Esophagus squamous epithelium (tissue), 5 donors: ENCODE data around the gene PMM1. TPM values are rescaled to one million over a fixed set of nuclear protein-coding genes. Genes with fewer than 3 reads are reported as not detected.
A peak's percentile ranks its signal among the peaks of the same experiment; 100 is the strongest.

Experiments used
- DNase-seq: peaks from one replicate; lab custom pipeline; 2025; lab: John Stamatoyannopoulos, UW
- H3K27ac ChIP-seq, 4 donors: fragments of 200-600 bp; sonication (generic); one replicate each; pipeline ENCODE4 v1.5.1; 2016 to 2019; ENCODE audit warnings: mild to moderate bottlenecking in 1 of 4
- H3K27me3 ChIP-seq, 4 donors: fragments of 200-600 bp; sonication (generic); 1 replicate in 3 of 4; 2 replicates in 1 of 4; pipeline versions ENCODE4 v1.5.1 to v1.6.0; 2017 to 2021; ENCODE audit warnings: antibody characterized with exemption in 1 of 4
- H3K36me3 ChIP-seq, 3 donors: fragments of 200-600 bp; sonication (generic); one replicate each; pipeline ENCODE4 v1.5.1; 2016 to 2019
- H3K4me1 ChIP-seq, 3 donors: fragments of 200-600 bp; sonication (generic); one replicate each; pipeline ENCODE4 v1.5.1; 2017 to 2019
- H3K4me3 ChIP-seq, 4 donors: fragments of 200-600 bp; sonication (generic); 1 replicate in 3 of 4; 2 replicates in 1 of 4; pipeline ENCODE4 v1.5.1; 2016 to 2019; ENCODE audit warnings: mild to moderate bottlenecking in 2 of 4, moderate library complexity in 1 of 4
- H3K9me3 ChIP-seq, 3 donors: fragments of 200-600 bp; sonication (generic); one replicate each; pipeline ENCODE4 v1.5.1; 2016 to 2019
- CTCF ChIP-seq, 6 experiments: fragments of 450-650 bp in 4 of 6; fragments of 200-600 bp in 2 of 6; sonication (generic) in 2 of 6; IDR thresholded peaks; one replicate each; pipeline ENCODE4 v1.5.1; 2016 to 2019; ENCODE audit warnings: antibody characterized with exemption in 6 of 6, mild to moderate bottlenecking in 4 of 6, moderate library complexity in 4 of 6
- POLR2A ChIP-seq, 4 donors: fragments of 450-650 bp; IDR thresholded peaks; one replicate each; pipeline ENCODE4 v1.6.1; 2017; ENCODE audit warnings: antibody characterized with exemption in 4 of 4, mild to moderate bottlenecking in 4 of 4, moderate library complexity in 3 of 4
- WGBS, 2 donors: methylation state at CpG; one replicate each; pipeline ENCODE4 v1.1.5; 2018; 5-methylcytosine and 5-hydroxymethylcytosine counted together
- intact Hi-C: fragments of 100-400 bp; cut with DNase I; formaldehyde crosslinking; loops from one replicate; pipeline ENCODE4 v1.15.0; 2022
- total RNA-seq, 4 donors: library from RNA; depleted of rRNA; stranded (reverse); fragments of >200 nt; gene quantifications; one replicate each; pipeline ENCODE4 v1.1.0, GENCODE V29; 2016
- donor health status: DM: yes; HTN: yes; CAD: no.

PMM1 gene
- total RNA-seq, 4 donors from 2014 or later: 17.9 to 65.2 (median 49.5) TPM

DNA sequence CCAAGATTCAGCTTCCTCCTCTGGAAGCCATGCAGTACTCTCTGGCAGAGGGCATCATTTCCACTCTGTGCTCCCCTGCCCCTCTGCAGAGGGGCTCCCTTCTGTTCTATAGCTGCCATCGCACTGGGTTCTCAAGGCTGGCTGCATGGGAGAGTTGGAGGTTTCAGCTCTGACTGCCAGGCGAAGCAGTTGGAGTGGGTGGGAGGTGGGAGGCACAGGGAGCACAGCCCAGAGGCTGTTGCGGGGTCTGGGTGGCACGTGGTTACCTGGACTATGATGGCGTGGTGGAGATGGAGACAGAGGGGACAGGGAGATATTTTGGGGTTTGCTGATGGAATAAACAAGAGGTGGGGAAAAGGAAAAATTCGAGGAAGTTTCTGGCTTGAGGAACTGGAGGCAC is 4.8 kb downstream of the PMM1 start:
- H3K27ac ChIP-seq: peak overlapping the region in 1 of 4 donors; percentile 18
- peaks cover 5 to 66% (median 16%) of the 10 kb centered on the region in 3 donors for H3K36me3 ChIP-seq
- TF ChIP-seq POLR2A (IDR thresholded peaks at IDR 0.05) (no peak), CTCF (IDR thresholded peaks at IDR 0.05) (no peak)
- H3K4me3 ChIP-seq: no peak overlapping the region
- peaks cover 9 to 21% (median 16%) of the 10 kb centered on the region in 3 donors for H3K4me1 ChIP-seq
- WGBS, 2 donors: 83 to 96% methylated on average over 4 to 5 of the region's 6 CpGs
- no peak for DNase-seq
- H3K9me3 ChIP-seq: no peaks in the 10 kb centered on the region
- no peaks in the 10 kb centered on the region for H3K27me3 ChIP-seq
- intact Hi-C loops: no loop called here

DNA sequence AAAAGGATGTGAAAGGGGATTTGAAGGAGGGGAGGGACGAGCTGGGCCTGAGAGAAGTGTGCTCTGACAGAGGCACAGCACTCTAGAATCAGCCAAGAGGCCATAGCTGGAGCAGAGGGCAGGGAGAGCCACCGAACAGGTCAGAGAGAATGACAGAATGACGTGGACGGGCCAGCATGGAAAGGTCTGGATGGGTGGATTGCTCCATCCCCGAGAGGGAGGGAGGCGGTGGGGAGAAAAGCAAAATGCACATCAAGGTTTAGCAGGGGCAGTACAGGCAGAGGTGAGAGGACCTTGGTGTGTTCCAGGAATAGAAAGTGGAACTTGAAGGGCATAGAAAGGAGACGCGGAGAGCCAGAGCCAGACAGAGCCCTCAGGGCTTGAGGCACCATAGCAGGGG is 6.9 kb downstream of the PMM1 start:
- 78 to 88% methylated on average over 8 of the region's 8 CpGs for WGBS, 2 donors
- H3K36me3 ChIP-seq: peaks cover 19 to 88% (median 20%) of the 10 kb centered on the region in 3 donors
- no peak for TF ChIP-seq POLR2A (IDR thresholded peaks at IDR 0.05)
- TF ChIP-seq CTCF (IDR thresholded peaks at IDR 0.05): no peak

GRCh38 chr22:41579997-41580355 is 9.7 kb downstream of the PMM1 start:
- Histone ChIP-seq H3K9me3 (no peaks in the 10 kb centered on the region), H3K36me3 (peaks cover 19 to 100% (median 31%) of the 10 kb centered on the region in 3 donors), H3K27me3 (no peaks in the 10 kb centered on the region), H3K27ac (no peak overlapping the region), H3K4me3 (no peak overlapping the region), H3K4me1 (peaks cover 0 to 8% (median 6%) of the 10 kb centered on the region in 3 donors)
- TF ChIP-seq CTCF (IDR thresholded peaks at IDR 0.05) (no peak), POLR2A (IDR thresholded peaks at IDR 0.05) (no peak)
- intact Hi-C loops: no loop called here
- no peak for DNase-seq
- 83 to 93% methylated on average over 2 of the region's 6 CpGs for WGBS, 2 donors

More for the DNA sequence above, 6.9 kb downstream of the PMM1 start:
- Histone ChIP-seq H3K27ac (no peak overlapping the region), H3K9me3 (no peaks in the 10 kb centered on the region), H3K27me3 (no peaks in the 10 kb centered on the region), H3K4me1 (peaks cover under 1 to 4% (median 4%) of the 10 kb centered on the region in 3 donors), H3K4me3 (no peak overlapping the region)
- intact Hi-C loops: no loop called here
- DNase-seq: no peak

DNA sequence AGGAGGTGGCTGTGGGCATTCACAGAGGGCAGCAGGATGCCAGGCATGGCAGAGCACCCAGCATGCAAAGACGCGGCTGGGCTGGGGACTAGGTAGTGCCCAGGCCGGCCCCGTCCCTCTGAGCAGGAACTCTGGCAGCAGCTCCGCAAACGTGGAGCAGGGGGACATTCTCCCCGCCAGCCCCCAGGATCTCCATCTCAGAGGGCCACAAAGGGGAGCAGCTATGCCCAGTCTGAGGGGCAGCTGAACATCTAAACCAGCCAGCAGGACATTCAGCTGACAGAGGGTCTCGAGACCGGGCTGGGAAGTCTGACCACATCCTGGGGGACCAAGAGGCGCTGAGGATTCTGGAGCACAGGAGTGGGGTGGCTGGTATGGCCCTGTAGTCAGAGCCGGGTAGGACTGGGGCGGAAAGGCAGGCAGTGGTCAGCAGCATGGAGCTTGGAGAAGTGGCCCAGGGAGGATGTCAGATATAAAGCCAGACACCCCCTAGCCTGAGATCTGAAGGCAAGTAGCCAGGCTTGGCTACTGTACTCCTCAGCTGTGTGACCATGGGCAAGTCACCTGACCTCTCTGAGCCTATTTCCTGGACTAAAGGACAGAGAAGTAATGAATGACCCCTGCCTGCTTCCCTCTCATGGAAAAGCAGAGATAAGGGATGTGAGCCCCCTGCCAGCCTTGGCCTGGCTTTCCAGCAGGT is 10.2 kb downstream of the PMM1 start:
- intact Hi-C loops: no loop called here
- no peak for DNase-seq
- H3K36me3 ChIP-seq: peaks cover 19 to 100% (median 31%) of the 10 kb centered on the region in 3 donors
- no peaks in the 10 kb centered on the region for H3K9me3 ChIP-seq
- WGBS, 2 donors: 90 to 100% methylated on average over 2 to 3 of the region's 12 CpGs
- no peak overlapping the region for H3K4me3 ChIP-seq
- H3K27me3 ChIP-seq: no peaks in the 10 kb centered on the region
- H3K4me1 ChIP-seq: peaks cover 3 to 11% (median 7%) of the 10 kb centered on the region in 3 donors
- H3K27ac ChIP-seq: no peak overlapping the region
- TF ChIP-seq CTCF (IDR thresholded peaks at IDR 0.05) (no peak), POLR2A (IDR thresholded peaks at IDR 0.05) (no peak)

DNA sequence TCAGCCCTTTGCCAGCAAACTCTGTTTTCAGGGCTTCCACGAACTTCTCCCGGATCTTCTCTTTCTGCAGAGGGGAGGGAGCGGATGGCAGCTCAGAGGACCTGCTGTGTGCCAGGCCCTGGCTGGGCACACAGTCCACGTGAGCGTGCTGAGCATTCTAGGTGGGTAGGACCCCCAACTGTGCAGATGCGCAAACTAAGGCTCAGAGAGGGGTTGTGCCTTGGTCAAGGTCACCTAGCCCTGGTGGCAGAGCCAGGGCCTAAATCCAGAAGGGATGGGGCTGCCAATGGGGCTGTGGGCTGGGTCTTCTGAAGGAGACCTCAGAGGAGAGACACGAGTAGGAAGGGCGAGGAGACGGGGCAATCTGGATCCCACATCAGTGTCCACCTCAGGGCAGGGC is 10.8 kb downstream of the PMM1 start:
- no peak for DNase-seq
- Histone ChIP-seq H3K27me3 (no peaks in the 10 kb centered on the region), H3K4me1 (peaks cover 3 to 11% (median 7%) of the 10 kb centered on the region in 3 donors), H3K4me3 (no peak overlapping the region), H3K27ac (no peak overlapping the region), H3K9me3 (no peaks in the 10 kb centered on the region), H3K36me3 (peaks cover 17 to 98% (median 31%) of the 10 kb centered on the region in 3 donors)
- whole genome bisulfite sequencing, 2 donors: 88 to 93% methylated on average over 6 to 9 of the region's 9 CpGs
- no peak for TF ChIP-seq POLR2A (IDR thresholded peaks at IDR 0.05)
- intact Hi-C loops: no loop called here
